Panc1 (cell line): ENCODE measurements around the gene RASSF8. TPM values are rescaled to one million over a fixed set of nuclear protein-coding genes. Genes with fewer than 3 reads are reported as not detected.

Experiments used
- ATAC-seq: fragments of 200-7000 bp; cut with Tn5 transposase; 2 replicates; pipeline ENCODE4 v1.9.1; 2020; ENCODE audit warnings: mild to moderate bottlenecking, moderate library complexity
- BruUV-seq: library from RNA; stranded (reverse); fragments of 400-500 nt; replicated peaks from 2 replicates; lab custom pipeline; 2021; lab: Mats Ljungman, UMichigan
- CTCF ChIA-PET: fragments of 300-600 bp; sonication (Branson Sonifier 250); formaldehyde crosslinking; loops from one replicate; lab custom pipeline; 2022; ENCODE audit warnings: antibody characterized with exemption; lab: Charles Lee
- POLR2A ChIA-PET: fragments of 300-600 bp; sonication (Branson Sonifier 250); formaldehyde crosslinking; loops from one replicate; lab custom pipeline; 2022; ENCODE audit warnings: antibody characterized with exemption; lab: Charles Lee
- DNase-seq: peaks from one replicate; pipeline ENCODE4 v3.0.0-alpha.2; 2010; ENCODE audit warnings: low read depth, low spot score
- H3K27ac ChIP-seq: 2 replicates; pipeline ENCODE4 v1.5.1; 2011; ENCODE audit warnings: mild to moderate bottlenecking, low read length, inconsistent platforms
- H3K27me3 ChIP-seq: fragments of 200-500 bp; sonication (Bioruptor generic); 2 replicates; pipeline ENCODE4 v1.6.0; 2014; ENCODE audit warnings: low read length, inconsistent platforms; ENCODE audit not compliant: control insufficient read depth, insufficient read depth
- H3K36me3 ChIP-seq: fragments of 200-500 bp; sonication (Bioruptor generic); 2 replicates; pipeline ENCODE4 v1.5.1; 2014; ENCODE audit warnings: inconsistent platforms, mild to moderate bottlenecking, low read length, moderate library complexity; ENCODE audit not compliant: control insufficient read depth, insufficient read depth
- H3K4me1 ChIP-seq: 2 replicates; pipeline ENCODE4 v1.5.1; 2011; ENCODE audit warnings: inconsistent platforms, mild to moderate bottlenecking, low read length, moderate library complexity; ENCODE audit not compliant: control insufficient read depth, insufficient read depth
- H3K4me3 ChIP-seq, 2 experiments: 2 replicates each; pipeline ENCODE4 v1.5.1; 2011 to 2012; ENCODE audit warnings: low read depth in 2 of 2, low read length in 2 of 2, mild to moderate bottlenecking in 2 of 2, inconsistent platforms in 1 of 2, moderate library complexity in 1 of 2
- H3K9me3 ChIP-seq: fragments of 200-500 bp; sonication (Bioruptor generic); 2 replicates; pipeline ENCODE4 v1.5.1; 2014; ENCODE audit warnings: low read depth, mild to moderate bottlenecking, inconsistent platforms, low read length, moderate library complexity; ENCODE audit not compliant: control insufficient read depth, insufficient read depth
- POLR2AphosphoS5 ChIP-seq: IDR thresholded peaks from 2 replicates; pipeline ENCODE4 v1.6.1; 2012; ENCODE audit warnings: mild to moderate bottlenecking, low read depth, low read length, moderate library complexity
- REST ChIP-seq, 2 experiments: IDR thresholded peaks; 2 replicates each; pipeline ENCODE4 v1.6.1; 2011 to 2012; ENCODE audit warnings: low read depth in 2 of 2, control low read depth in 1 of 2, low read length in 1 of 2, mild to moderate bottlenecking in 1 of 2, moderate library complexity in 1 of 2; ENCODE audit not compliant: insufficient read depth in 1 of 2
- SIN3A ChIP-seq: IDR thresholded peaks from 2 replicates; pipeline ENCODE4 v1.6.1; 2012; ENCODE audit warnings: low read depth, mild to moderate bottlenecking, low read length, moderate library complexity, borderline replicate concordance; ENCODE audit not compliant: insufficient read depth
- TCF7L2 ChIP-seq: IDR thresholded peaks from 2 replicates; pipeline ENCODE4 v1.6.1; 2011; ENCODE audit warnings: mild to moderate bottlenecking, low read depth, low read length, inconsistent platforms
- in situ Hi-C: cut with HindIII; loops from 2 replicates; pipeline ENCODE4 v1.10.0; 2016; ENCODE audit warnings: low sequenced_read_pairs, low pct_unique_long_range_greater_than_20kb
- intact Hi-C: fragments of 100-400 bp; cut with micrococcal nuclease; formaldehyde crosslinking; loops from one replicate; pipeline ENCODE4 v1.10.0; 2022; ENCODE audit not compliant: unreplicated experiment
- total RNA-seq: library from RNA; stranded (reverse); gene quantifications from one replicate; pipeline ENCODE4 v1.2.1, GENCODE V29; 2021; ENCODE audit not compliant: unreplicated experiment

RASSF8 gene
- total RNA-seq, 1 experiment from 2014 or later, result 103 TPM

GRCh38 chr12:26112703-26113147 lies 154.2 kb downstream of the RASSF8 start:
- no TSS peak for BruUV-seq
- ChIA-PET CTCF (interaction anchor here (0.6 to 1.0 kb wide), 3 partner anchors 21 to 301 kb away, joined by 3 to 4 read pairs (median 3); no protein-coding TSS in a partner anchor), POLR2A (no interaction called here)
- Histone ChIP-seq H3K9me3 (no peaks in the 10 kb centered on the region), H3K4me3 (peak overlapping the region; percentile 56 to 68), H3K36me3 (no peaks in the 10 kb centered on the region), H3K4me1 (peaks cover 79% of the 10 kb centered on the region), H3K27me3 (no peaks in the 10 kb centered on the region), H3K27ac (peak overlapping the region; percentile 100)
- TF ChIP-seq TCF7L2 (peak; percentile 62), POLR2AphosphoS5 (no peak; the same call in 1 of the 2 replicates), SIN3A (no peak)
- intact Hi-C loops (loop anchor here (10.0 kb wide), 1 partner anchor 322 kb away; no protein-coding TSS in a partner anchor), in situ Hi-C loops (no loop called here)
- DNase-seq, result peak; percentile 91
- ATAC-seq, result peak; percentile 49

GRCh38 chr12:26113181-26113654 lies 154.7 kb downstream of the RASSF8 start:
- intact Hi-C loops, result loop anchor here (10.0 kb wide), 1 partner anchor 322 kb away; no protein-coding TSS in a partner anchor
- peak; percentile 51 for ATAC-seq
- BruUV-seq, result TSS peak; percentile 73

More at GRCh38 chr12:26113181-26113654, 154.7 kb downstream of the RASSF8 start:
- CTCF ChIA-PET, result interaction anchor here (0.6 to 1.0 kb wide), 2 partner anchors 57 to 302 kb away, joined by 3 read pairs; no protein-coding TSS in a partner anchor
- peak overlapping the region; percentile 100 for H3K27ac ChIP-seq
- in situ Hi-C loops, result no loop called here
- DNase-seq, result no peak
- peak overlapping the region; percentile 56 to 68 for H3K4me3 ChIP-seq
- H3K9me3 ChIP-seq, result no peaks in the 10 kb centered on the region
- peaks cover 84% of the 10 kb centered on the region for H3K4me1 ChIP-seq
- H3K27me3 ChIP-seq, result no peaks in the 10 kb centered on the region
- POLR2A ChIA-PET, result no interaction called here
- TF ChIP-seq POLR2AphosphoS5, result peak; percentile 91
- no peak for TF ChIP-seq REST (IDR thresholded peaks at IDR 0.05; ENCODE audit: insufficient read depth in 1 of 2, low read depth in 2 of 2, low read length in 1 of 2)
- peak; percentile 45; the same call in 1 of the 2 replicates for TF ChIP-seq TCF7L2
- TF ChIP-seq SIN3A, result 0 out of 2 replicates have a peak, but pooled peaks have one; percentile 77
- H3K36me3 ChIP-seq, result no peaks in the 10 kb centered on the region
